SK-N-SH treated with all-trans-retinoic acid at 6 μM for 48 hours (cell line): ENCODE results near the gene CSNK2A2.

ENCODE experiments used
- ATAC-seq: fragments of 200-7000 bp; cut with Tn5 transposase; 3 replicates; pipeline ENCODE4 v1.9.1; 2020; ENCODE audit warnings: mild to moderate bottlenecking, moderate library complexity
- ARNTL ChIP-seq: fragments of 450-650 bp; formaldehyde crosslinking; IDR thresholded peaks from 2 replicates; pipeline ENCODE4 v1.5.0; 2020; ENCODE audit warnings: low read depth, mild to moderate bottlenecking, moderate library complexity, borderline replicate concordance
- BACH2 ChIP-seq: fragments of 250-450 bp; sonication (Bioruptor Pico); IDR thresholded peaks from 2 replicates; pipeline ENCODE4 v1.9.0; 2021; ENCODE audit warnings: mild to moderate bottlenecking, borderline replicate concordance
- CSDC2 ChIP-seq: fragments of 250-450 bp; sonication (Bioruptor Pico); IDR thresholded peaks from 2 replicates; pipeline ENCODE4 v1.5.0; 2020; ENCODE audit warnings: mild to moderate bottlenecking, moderate library complexity
- ESRRG ChIP-seq: fragments of 250-450 bp; sonication (Bioruptor Pico); IDR thresholded peaks from 2 replicates; pipeline ENCODE4 v1.6.1; 2021; ENCODE audit warnings: mild to moderate bottlenecking
- GLIS3 ChIP-seq: fragments of 250-450 bp; sonication (Bioruptor Pico); IDR thresholded peaks from 2 replicates; pipeline ENCODE4 v1.5.0; 2020; ENCODE audit warnings: mild to moderate bottlenecking, moderate library complexity
- OSR1 ChIP-seq: fragments of 250-450 bp; sonication (Bioruptor Pico); IDR thresholded peaks from 2 replicates; pipeline ENCODE4 v1.8.0; 2022; ENCODE audit warnings: moderate library complexity, mild to moderate bottlenecking, inconsistent platforms
- PATZ1 ChIP-seq: fragments of 250-450 bp; sonication (Bioruptor Pico); IDR thresholded peaks from 2 replicates; pipeline ENCODE4 v1.8.0; 2020; ENCODE audit warnings: mild to moderate bottlenecking, moderate library complexity, borderline replicate concordance
- POU6F1 ChIP-seq: fragments of 250-450 bp; sonication (Bioruptor Pico); IDR thresholded peaks from 2 replicates; pipeline ENCODE4 v1.8.0; 2021; ENCODE audit warnings: low read depth, mild to moderate bottlenecking, moderate library complexity, borderline replicate concordance
- SNAI2 ChIP-seq: fragments of 250-450 bp; sonication (Bioruptor Pico); IDR thresholded peaks from 2 replicates; pipeline ENCODE4 v1.5.0; 2020; ENCODE audit warnings: mild to moderate bottlenecking, moderate library complexity
- TCF4 ChIP-seq: fragments of 250-450 bp; sonication (Bioruptor Pico); IDR thresholded peaks from 2 replicates; pipeline ENCODE4 v1.8.0; 2021; ENCODE audit warnings: mild to moderate bottlenecking, moderate library complexity, borderline replicate concordance
- TOX ChIP-seq: fragments of 250-450 bp; sonication (Bioruptor Pico); IDR thresholded peaks from 2 replicates; pipeline ENCODE4 v1.8.0; 2021; ENCODE audit warnings: mild to moderate bottlenecking, moderate library complexity, borderline replicate concordance
- ZC3H10 ChIP-seq: fragments of 250-450 bp; sonication (Bioruptor Pico); IDR thresholded peaks from 2 replicates; pipeline ENCODE4 v1.5.1; 2021; ENCODE audit warnings: mild to moderate bottlenecking, moderate library complexity
- ZFP3 ChIP-seq: fragments of 250-450 bp; sonication (Bioruptor Pico); IDR thresholded peaks from 2 replicates; pipeline ENCODE4 v1.5.0; 2020; ENCODE audit warnings: mild to moderate bottlenecking, moderate library complexity
- ZFP30 ChIP-seq: fragments of 450-650 bp; formaldehyde crosslinking; IDR thresholded peaks from 2 replicates; pipeline ENCODE4 v1.5.0; 2022; ENCODE audit warnings: mild to moderate bottlenecking, moderate library complexity
- ZNF565 ChIP-seq: fragments of 450-650 bp; formaldehyde crosslinking; conservative IDR thresholded peaks from 2 replicates; pipeline ENCODE4 v1.5.0; 2020; ENCODE audit warnings: low read depth, mild to moderate bottlenecking, moderate library complexity
- ZNF70 ChIP-seq: fragments of 450-650 bp; formaldehyde crosslinking; IDR thresholded peaks from 2 replicates; pipeline ENCODE4 v1.5.0; 2020; ENCODE audit warnings: mild to moderate bottlenecking, moderate library complexity
- ZNF8 ChIP-seq: fragments of 450-650 bp; formaldehyde crosslinking; IDR thresholded peaks from 2 replicates; pipeline ENCODE4 v1.5.0; 2020; ENCODE audit warnings: mild to moderate bottlenecking, moderate library complexity
- TF ChIP-seq, protein P1 (sequence below): fragments of 250-450 bp; sonication (Bioruptor Pico); IDR thresholded peaks from 2 replicates; pipeline ENCODE4 v1.5.1; 2021; ENCODE audit warnings: mild to moderate bottlenecking, moderate library complexity
- TF ChIP-seq, protein P2 (sequence below): fragments of 250-450 bp; sonication (Bioruptor Pico); IDR thresholded peaks from 2 replicates; pipeline ENCODE4 v1.5.0; 2020; ENCODE audit warnings: mild to moderate bottlenecking, moderate library complexity
- TF ChIP-seq, protein P3 (sequence below): fragments of 250-450 bp; sonication (Bioruptor Pico); IDR thresholded peaks from 2 replicates; pipeline ENCODE4 v1.5.1; 2020; ENCODE audit warnings: low read depth, mild to moderate bottlenecking, moderate library complexity

Gene CSNK2A2

GRCh38 chr16:58222532-58223316 is 24.8 kb upstream of the CSNK2A2 start (continued):
- TF ChIP-seq ARNTL (CRISPR knock-in tag) (no peak), ZNF70 (CRISPR knock-in tag) (no peak), GLIS3 (CRISPR knock-in tag) (no peak), POU6F1 (CRISPR knock-in tag) (no peak), ESRRG (no peak), ZNF8 (CRISPR knock-in tag) (no peak)

GRCh38 chr16:58219432-58219831 is 21.5 kb upstream of the CSNK2A2 start:
- no peak for TF ChIP-seq GLIS3 (CRISPR knock-in tag)
- TF ChIP-seq PATZ1 = no peak
- TF ChIP-seq ZC3H10 (CRISPR knock-in tag) = no peak
- TF ChIP-seq, protein P1, sequence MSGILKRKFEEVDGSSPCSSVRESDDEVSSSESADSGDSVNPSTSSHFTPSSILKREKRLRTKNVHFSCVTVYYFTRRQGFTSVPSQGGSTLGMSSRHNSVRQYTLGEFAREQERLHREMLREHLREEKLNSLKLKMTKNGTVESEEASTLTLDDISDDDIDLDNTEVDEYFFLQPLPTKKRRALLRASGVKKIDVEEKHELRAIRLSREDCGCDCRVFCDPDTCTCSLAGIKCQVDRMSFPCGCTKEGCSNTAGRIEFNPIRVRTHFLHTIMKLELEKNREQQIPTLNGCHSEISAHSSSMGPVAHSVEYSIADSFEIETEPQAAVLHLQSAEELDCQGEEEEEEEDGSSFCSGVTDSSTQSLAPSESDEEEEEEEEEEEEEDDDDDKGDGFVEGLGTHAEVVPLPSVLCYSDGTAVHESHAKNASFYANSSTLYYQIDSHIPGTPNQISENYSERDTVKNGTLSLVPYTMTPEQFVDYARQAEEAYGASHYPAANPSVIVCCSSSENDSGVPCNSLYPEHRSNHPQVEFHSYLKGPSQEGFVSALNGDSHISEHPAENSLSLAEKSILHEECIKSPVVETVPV (CRISPR knock-in tag) = no peak
- no peak for TF ChIP-seq TCF4 (CRISPR knock-in tag)
- no peak for TF ChIP-seq CSDC2
- TF ChIP-seq, protein P2, sequence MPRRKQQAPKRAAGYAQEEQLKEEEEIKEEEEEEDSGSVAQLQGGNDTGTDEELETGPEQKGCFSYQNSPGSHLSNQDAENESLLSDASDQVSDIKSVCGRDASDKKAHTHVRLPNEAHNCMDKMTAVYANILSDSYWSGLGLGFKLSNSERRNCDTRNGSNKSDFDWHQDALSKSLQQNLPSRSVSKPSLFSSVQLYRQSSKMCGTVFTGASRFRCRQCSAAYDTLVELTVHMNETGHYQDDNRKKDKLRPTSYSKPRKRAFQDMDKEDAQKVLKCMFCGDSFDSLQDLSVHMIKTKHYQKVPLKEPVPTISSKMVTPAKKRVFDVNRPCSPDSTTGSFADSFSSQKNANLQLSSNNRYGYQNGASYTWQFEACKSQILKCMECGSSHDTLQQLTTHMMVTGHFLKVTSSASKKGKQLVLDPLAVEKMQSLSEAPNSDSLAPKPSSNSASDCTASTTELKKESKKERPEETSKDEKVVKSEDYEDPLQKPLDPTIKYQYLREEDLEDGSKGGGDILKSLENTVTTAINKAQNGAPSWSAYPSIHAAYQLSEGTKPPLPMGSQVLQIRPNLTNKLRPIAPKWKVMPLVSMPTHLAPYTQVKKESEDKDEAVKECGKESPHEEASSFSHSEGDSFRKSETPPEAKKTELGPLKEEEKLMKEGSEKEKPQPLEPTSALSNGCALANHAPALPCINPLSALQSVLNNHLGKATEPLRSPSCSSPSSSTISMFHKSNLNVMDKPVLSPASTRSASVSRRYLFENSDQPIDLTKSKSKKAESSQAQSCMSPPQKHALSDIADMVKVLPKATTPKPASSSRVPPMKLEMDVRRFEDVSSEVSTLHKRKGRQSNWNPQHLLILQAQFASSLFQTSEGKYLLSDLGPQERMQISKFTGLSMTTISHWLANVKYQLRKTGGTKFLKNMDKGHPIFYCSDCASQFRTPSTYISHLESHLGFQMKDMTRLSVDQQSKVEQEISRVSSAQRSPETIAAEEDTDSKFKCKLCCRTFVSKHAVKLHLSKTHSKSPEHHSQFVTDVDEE (CRISPR knock-in tag) = no peak
- TF ChIP-seq ESRRG = no peak
- TF ChIP-seq ZFP3 (CRISPR knock-in tag) = no peak
- TF ChIP-seq POU6F1 (CRISPR knock-in tag) = no peak
- TF ChIP-seq ZNF565 (CRISPR knock-in tag) = no peak
- TF ChIP-seq, all 23 proteins: peak for 0
- ATAC-seq = no peak

GRCh38 chr16:58218786-58219185 is 20.9 kb upstream of the CSNK2A2 start:
- ATAC-seq = no peak
- TF ChIP-seq OSR1 = no peak
- no peak for TF ChIP-seq GLIS3 (CRISPR knock-in tag)

- ATAC-seq = no peak
- TF ChIP-seq SNAI2 (CRISPR knock-in tag) = no peak
- no peak for TF ChIP-seq OSR1
- no peak for TF ChIP-seq ZFP30 (CRISPR knock-in tag)
- TF ChIP-seq BACH2 = no peak
- TF ChIP-seq, protein P3, sequence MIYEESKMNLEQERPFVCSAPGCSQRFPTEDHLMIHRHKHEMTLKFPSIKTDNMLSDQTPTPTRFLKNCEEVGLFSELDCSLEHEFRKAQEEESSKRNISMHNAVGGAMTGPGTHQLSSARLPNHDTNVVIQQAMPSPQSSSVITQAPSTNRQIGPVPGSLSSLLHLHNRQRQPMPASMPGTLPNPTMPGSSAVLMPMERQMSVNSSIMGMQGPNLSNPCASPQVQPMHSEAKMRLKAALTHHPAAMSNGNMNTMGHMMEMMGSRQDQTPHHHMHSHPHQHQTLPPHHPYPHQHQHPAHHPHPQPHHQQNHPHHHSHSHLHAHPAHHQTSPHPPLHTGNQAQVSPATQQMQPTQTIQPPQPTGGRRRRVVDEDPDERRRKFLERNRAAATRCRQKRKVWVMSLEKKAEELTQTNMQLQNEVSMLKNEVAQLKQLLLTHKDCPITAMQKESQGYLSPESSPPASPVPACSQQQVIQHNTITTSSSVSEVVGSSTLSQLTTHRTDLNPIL = no peak
- no peak for TF ChIP-seq TOX (CRISPR knock-in tag)
- TF ChIP-seq CSDC2 = no peak
- TF ChIP-seq ESRRG = no peak
- TF ChIP-seq, protein P2 (CRISPR knock-in tag) = no peak
Observed at GRCh38 chr16:58217311-58217925, 19.5 kb upstream of the CSNK2A2 start.
